MCF 10A (cell line): ENCODE results near the gene SLC66A1. TPM values are rescaled to one million over a fixed set of nuclear protein-coding genes. Genes with fewer than 3 reads are reported as not detected.

Experiments used
- BruUV-seq: library from RNA; stranded (reverse); fragments of 400-500 nt; replicated peaks from 2 replicates; lab custom pipeline; 2021; lab: Mats Ljungman, UMichigan
- CTCF ChIA-PET: fragments of 300-600 bp; sonication (Branson Sonifier 250); formaldehyde crosslinking; extraction: SDS; loops from one replicate; lab custom pipeline; 2021; ENCODE audit warnings: antibody characterized with exemption, inconsistent platforms; lab: Yijun Ruan, JAX
- POLR2A ChIA-PET: fragments of 300-600, 350-650 bp; sonication (Branson Sonifier 250); formaldehyde crosslinking; extraction: SDS; loops from one replicate; lab custom pipeline; 2020; ENCODE audit warnings: antibody characterized with exemption, inconsistent platforms; lab: Yijun Ruan, JAX
- DNase-seq: peaks from one replicate; pipeline ENCODE4 v3.0.0-alpha.2; 2018; ENCODE audit not compliant: unreplicated experiment
- H3K27ac Mint-ChIP-seq: one replicate; pipeline ENCODE4 v1.8.0; 2022; ENCODE audit warnings: mild to moderate bottlenecking, low read depth, mixed read lengths; ENCODE audit not compliant: unreplicated experiment
- H3K27me3 Mint-ChIP-seq: one replicate; pipeline ENCODE4 v1.8.0; 2022; ENCODE audit warnings: mixed read lengths; ENCODE audit not compliant: insufficient read depth, unreplicated experiment
- H3K36me3 Mint-ChIP-seq: one replicate; pipeline ENCODE4 v1.8.0; 2022; ENCODE audit warnings: mild to moderate bottlenecking, moderate library complexity, mixed read lengths; ENCODE audit not compliant: insufficient read depth, unreplicated experiment
- H3K4me1 Mint-ChIP-seq: one replicate; pipeline ENCODE4 v1.8.0; 2022; ENCODE audit warnings: mixed read lengths; ENCODE audit not compliant: insufficient read depth, unreplicated experiment
- H3K4me3 Mint-ChIP-seq: one replicate; pipeline ENCODE4 v1.8.0; 2022; ENCODE audit warnings: mild to moderate bottlenecking, moderate library complexity, mixed read lengths; ENCODE audit not compliant: unreplicated experiment
- H3K9me3 Mint-ChIP-seq: one replicate; pipeline ENCODE4 v1.8.0; 2022; ENCODE audit warnings: mixed read lengths; ENCODE audit not compliant: unreplicated experiment
- CTCF ChIP-seq: fragments of 200-600 bp; IDR thresholded peaks from one replicate; pipeline ENCODE4 v1.8.0; 2022; ENCODE audit warnings: antibody characterized with exemption, mild to moderate bottlenecking; ENCODE audit not compliant: unreplicated experiment
- intact Hi-C: fragments of 100-400 bp; cut with micrococcal nuclease; formaldehyde crosslinking; loops from 2 replicates; pipeline ENCODE4 v1.14.1; 2022
- total RNA-seq: library from RNA; stranded (reverse); gene quantifications from 2 replicates; pipeline ENCODE4 v1.2.3, GENCODE V29; 2022

The SLC66A1 gene
- total RNA-seq, 1 experiment from 2014 or later = 16.2 TPM

DNA sequence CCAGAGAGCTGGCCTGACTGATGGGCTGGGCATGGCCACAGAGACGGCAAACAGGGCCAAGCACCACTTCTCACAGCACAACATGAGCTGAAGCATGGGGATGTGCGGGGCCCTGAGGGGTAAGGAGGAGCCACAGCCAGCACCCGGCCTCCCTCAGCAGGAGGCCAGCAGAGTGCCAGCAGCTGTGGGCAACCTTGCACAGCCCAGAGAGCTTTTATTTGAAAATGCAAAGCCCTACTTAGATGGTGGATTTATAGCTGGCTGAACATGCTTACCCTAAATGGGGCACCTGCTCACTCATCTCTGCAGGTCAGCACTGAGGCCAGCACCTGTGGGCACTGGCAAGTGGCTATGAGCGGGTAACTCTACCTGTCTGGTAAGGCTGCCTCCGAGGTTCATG lies 44.1 kb downstream of the SLC66A1 start:
- Mint-ChIP-seq H3K4me3 (no peak overlapping the region), H3K4me1 (peaks cover 6% of the 10 kb centered on the region), H3K36me3 (peaks cover 42% of the 10 kb centered on the region), H3K27me3 (no peaks in the 10 kb centered on the region), H3K9me3 (no peaks in the 10 kb centered on the region), H3K27ac (no peak overlapping the region)
- BruUV-seq = no TSS peak
- intact Hi-C loops = no loop called here
- POLR2A ChIA-PET = interaction anchor here (0.6 to 0.9 kb wide), 2 partner anchors 12 to 69 kb away, joined by 3 to 4 read pairs; no protein-coding TSS in a partner anchor
- TF ChIP-seq CTCF = no peak
- no peak for DNase-seq
- CTCF ChIA-PET = interaction anchor here (1.9 kb wide), 1 partner anchor 12 kb away, joined by 11 read pairs; no protein-coding TSS in a partner anchor

DNA sequence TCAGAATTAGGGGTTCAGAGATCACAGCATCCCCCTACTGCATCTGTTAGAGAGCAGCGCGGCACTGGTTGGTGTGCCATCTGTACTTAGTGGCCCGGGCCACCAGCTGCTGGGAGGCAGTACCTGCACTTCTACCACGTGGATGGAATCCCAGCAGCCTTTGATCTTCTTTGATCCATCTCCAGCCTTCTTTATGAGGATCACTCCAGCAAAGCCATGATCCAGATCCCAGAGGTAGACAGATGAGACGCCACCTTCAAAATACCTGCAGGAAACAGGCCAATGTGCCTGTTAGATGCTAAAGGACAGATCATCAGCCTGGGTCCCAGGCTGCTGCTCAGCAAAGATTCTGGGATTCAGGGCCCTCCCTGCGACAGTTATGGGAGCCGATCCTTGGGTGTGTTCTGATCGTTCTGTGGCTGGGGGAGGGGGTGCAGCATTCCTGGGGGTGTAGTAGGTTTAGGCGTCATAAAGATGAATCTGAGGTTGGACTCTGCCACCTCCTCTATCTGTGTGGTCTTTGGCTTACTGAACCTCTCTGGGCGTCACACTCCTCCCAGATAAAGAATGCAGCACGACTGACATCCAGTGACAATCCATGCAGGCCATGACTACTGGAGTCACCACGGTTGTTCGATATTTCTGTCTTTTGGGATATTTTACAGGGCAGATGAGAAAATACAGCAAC lies 45.3 kb downstream of the SLC66A1 start:
- intact Hi-C loops = no loop called here
- Mint-ChIP-seq H3K4me1 (peaks cover 8% of the 10 kb centered on the region), H3K27ac (no peak overlapping the region), H3K9me3 (no peaks in the 10 kb centered on the region), H3K27me3 (no peaks in the 10 kb centered on the region), H3K36me3 (peaks cover 31% of the 10 kb centered on the region), H3K4me3 (no peak overlapping the region)
- POLR2A ChIA-PET = no interaction called here
- CTCF ChIA-PET = no interaction called here
- no peak for TF ChIP-seq CTCF
- DNase-seq = no peak
- no TSS peak for BruUV-seq

DNA sequence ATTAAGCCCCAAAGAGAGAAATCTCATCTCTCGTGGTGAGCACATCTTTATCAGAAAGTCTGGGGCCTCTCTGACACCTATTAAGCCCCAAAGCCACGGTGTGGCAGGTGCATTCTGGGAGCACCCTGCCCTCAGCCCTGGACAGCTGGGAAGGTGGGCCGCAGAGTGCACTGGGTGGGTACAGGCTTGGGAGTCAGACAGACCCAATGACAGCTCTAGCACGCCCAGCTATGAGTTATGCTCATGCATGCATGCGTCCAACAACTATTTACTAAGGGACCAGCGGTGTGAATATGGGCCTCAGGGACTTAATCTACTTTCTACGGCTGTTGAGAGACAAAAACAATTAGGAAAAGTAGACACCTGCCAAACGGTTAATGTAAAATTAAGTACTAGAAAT lies 46.6 kb downstream of the SLC66A1 start:
- POLR2A ChIA-PET = no interaction called here

DNA sequence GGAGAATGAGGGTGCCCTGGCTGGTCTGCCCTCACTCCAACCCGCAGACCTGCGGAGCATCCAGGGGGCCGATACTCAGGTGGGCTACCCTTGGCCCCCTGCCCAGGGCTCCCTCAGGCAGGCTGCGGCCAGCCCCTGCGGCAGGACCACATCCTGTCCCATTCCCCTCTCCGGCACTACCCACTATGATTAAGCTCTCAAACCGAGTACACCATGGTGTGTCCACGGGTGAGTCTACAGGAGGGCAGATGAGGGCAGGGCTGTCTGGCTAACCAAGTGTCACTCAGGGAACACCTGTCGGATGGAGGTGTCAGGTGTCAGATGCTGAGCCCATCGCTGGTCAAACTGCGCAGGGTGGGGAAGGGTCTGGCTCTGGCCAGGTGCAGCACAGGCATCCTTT lies 47.2 kb downstream of the SLC66A1 start:
- no peaks in the 10 kb centered on the region for H3K27me3 Mint-ChIP-seq
- no peaks in the 10 kb centered on the region for H3K9me3 Mint-ChIP-seq
- DNase-seq = no peak
- TF ChIP-seq CTCF = no peak
- ChIA-PET POLR2A (no interaction called here), CTCF (no interaction called here)
- intact Hi-C loops = no loop called here
- H3K36me3 Mint-ChIP-seq = peaks cover 26% of the 10 kb centered on the region
- peaks cover 8% of the 10 kb centered on the region for H3K4me1 Mint-ChIP-seq
- no TSS peak for BruUV-seq
- no peak overlapping the region for H3K27ac Mint-ChIP-seq
- no peak overlapping the region for H3K4me3 Mint-ChIP-seq

More for the DNA sequence above, 46.6 kb downstream of the SLC66A1 start:
- Mint-ChIP-seq H3K27ac (no peak overlapping the region), H3K4me3 (no peak overlapping the region), H3K4me1 (peaks cover 8% of the 10 kb centered on the region), H3K36me3 (peaks cover 27% of the 10 kb centered on the region), H3K27me3 (no peaks in the 10 kb centered on the region), H3K9me3 (no peaks in the 10 kb centered on the region)
- intact Hi-C loops = no loop called here
- no peak for DNase-seq
- BruUV-seq = no TSS peak
- CTCF ChIA-PET = interaction anchor here (0.6 to 0.9 kb wide), 2 partner anchors 8 to 295 kb away, joined by 3 to 4 read pairs; no protein-coding TSS in a partner anchor
- TF ChIP-seq CTCF = no peak
